ENCODE results near the gene PRSS1.

- TF ChIP-seq POLR2A (IDR thresholded peaks at IDR 0.05) (no peak), CTCF (IDR thresholded peaks at IDR 0.05) (no peak)
Measured at GRCh38 chr7:142767861-142768260, 18.6 kb downstream of the PRSS1 start.

Data from uterus (tissue), 2 donors.